Activated CD8-positive, alpha-beta memory T cell treated with anti-CD3 and anti-CD28 coated beads for 48 hours (primary cell): ENCODE measurements around the gene SEC24D.

ENCODE experiments used
- DNase-seq, 3 experiments: peaks; one replicate each; pipeline ENCODE4 v3.0.0-alpha.2; 2020; ENCODE audit warnings: low read depth in 2 of 3, low spot score in 2 of 3

Gene SEC24D

DNA sequence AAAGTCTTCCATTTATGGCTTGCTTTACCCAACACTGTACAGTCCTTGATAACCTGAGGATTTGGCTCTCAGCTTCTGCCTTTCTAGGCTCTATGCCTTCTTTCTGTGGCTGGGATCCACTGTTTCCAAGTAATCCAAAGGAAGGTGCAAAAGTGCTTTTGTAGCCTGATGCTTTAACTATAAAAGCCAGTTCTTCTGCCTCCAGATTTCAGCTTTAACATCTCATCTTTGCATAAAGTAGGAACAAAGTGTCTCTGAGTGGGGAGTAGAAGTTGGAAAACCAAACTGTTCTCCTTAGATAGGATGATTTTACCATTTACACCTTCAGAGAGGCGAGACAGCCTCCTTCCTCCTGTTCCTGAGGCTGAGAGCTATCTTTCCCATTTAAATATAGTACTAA lies 11.1 kb upstream of the SEC24D start:
- no peak for DNase-seq

DNA sequence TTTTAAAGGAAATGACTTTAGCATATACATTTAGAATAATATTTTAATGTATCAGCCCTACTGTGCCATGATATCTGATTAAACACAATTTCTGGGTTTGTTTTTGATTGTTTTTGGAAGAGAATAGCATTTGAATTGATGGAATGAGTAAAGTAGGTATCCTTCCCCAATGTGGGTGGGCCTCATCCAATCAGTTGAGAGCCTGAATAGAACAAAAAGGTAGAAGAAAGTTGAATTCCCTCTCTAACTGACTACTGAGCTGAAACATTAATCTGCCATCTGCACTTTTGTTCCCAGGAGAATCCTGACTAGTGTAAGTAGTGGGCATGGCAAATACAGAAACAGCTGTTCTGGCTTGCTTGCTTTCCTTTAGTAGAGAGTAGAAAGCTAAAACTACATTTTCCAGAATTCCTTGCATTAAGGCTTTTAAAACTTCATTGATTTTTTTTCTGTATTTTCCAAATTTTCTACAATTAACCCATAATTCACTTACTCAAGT lies 9.7 kb upstream of the SEC24D start:
- no peak for DNase-seq

DNA sequence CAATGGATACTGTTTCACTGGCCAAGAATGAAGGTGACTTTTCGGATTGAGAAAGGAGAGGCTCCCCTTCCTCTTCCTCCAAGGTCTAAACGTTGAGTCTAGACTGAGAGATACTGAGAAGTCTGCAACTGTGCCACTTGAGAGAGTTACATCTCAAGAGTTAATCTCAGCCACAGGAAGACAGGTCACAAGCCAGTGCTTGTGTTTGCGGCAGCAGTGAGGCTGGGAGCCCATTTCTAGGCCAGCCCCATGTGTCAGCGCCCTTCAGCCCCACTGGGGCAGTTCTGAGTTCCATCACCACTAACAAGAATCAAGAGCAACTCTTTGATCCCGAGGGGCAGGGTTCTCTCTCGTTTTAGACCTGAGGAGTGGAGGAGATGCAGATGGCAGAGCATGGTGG lies 7.3 kb upstream of the SEC24D start:
- no peak for DNase-seq

DNA sequence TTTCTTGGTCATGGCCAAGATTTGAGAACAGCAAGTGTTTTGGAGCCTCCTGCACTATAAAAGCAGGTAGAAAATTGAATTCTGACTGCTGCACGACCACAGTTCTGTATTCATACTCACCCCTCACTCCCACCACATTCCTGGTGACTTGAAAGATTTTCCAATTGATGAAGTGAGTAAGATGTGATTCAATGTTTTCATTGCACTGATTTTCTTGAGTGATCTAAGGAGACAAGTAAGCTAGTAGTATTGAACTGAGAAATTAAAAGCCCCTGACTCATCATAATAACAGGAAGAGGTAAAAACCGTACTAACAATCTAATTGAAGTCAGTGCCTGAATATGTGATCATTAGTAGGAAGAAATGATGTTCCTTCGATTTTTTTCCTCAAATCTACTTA lies 6.1 kb upstream of the SEC24D start:
- DNase-seq: no peak

DNA sequence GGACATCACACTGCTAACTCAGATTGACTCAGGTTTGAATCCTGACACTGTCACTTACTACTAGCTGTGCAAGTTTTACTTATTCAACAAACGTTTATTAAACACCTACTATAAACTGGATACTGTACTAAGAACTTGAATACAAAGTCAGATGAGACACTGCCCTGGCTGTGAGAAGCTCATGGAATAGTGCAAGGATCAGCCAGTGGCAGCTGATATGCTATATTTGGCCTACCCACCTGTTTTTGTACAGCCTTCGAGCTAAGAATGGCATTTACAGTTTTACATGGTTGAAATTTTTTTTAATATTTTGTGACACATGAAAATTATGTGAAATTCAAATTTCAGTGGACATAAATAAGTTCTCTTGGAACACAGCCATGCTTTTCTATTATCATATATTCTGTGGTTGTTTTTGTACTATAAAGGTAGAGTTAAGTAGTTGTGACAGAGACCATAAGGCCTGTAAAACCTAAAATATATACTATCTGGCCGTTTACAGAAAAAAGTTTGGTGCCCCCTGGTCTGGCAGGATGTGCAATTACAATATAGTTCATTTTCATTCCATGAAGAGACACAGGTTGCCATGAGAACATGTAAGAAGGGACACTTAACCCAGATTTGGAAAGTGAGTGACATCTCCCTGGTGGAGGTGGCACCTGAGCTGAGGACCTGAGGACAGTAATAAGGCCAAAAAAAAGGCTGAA lies 3.4 kb upstream of the SEC24D start:
- DNase-seq: no peak

DNA sequence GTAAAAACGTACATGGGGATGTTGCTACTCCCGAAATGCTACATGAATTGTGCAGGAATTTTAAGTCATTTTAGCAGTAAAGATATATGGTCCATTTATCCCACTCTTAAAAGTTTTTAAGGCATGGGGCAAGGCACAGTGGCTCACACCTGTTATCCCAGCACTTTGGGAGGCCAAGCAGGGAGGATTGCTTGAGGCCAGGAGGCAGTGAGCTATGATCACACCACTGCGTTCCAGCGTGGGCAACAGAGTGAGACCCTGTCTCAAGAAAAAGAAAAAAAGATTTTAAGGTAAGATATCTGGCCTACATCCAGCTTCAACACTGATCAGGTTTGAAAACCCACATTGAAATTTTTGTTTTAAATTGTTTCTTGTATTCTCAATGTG lies 1.2 kb upstream of the SEC24D start:
- DNase-seq: no peak

DNA sequence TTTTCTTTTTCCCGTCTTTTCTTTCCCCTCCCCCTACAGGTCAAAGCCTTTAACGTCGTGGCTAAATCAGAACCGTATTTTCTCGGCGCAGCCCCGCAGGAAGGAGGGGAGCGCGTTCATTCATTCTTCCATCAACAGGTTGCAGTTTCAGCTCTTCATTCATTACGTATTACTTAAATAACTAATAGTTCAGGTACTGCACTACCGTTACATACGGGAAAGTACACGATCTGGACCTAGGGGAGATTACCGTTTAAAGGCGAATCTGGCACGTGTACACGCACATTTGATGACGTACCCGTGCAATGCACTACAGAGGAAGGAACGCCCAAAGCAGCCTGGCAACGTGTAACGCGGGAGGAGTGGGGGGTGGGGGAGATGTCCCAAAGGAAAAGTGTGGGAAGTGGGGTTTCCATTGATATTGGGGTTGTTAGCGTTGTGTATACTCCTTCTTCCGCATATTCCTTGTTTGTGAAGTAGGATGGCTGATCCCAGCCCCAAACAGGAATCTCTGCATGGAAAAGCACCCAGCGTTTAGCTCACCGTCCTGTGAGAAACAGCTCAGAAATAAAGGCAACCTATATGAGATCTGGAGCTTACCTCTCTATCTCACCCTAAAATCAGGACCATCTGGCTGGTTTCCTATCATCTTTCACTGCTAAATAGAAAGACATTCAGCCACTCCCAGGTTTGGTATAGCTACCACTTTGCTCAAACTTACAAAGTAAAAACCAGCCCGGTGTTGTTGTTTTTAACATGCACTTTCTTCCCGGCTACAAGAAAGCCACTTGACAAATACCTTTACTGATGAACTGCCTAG lies 585 bp upstream of the SEC24D start:
- peak in 1 of 3 experiments; percentile 25 for DNase-seq

DNA sequence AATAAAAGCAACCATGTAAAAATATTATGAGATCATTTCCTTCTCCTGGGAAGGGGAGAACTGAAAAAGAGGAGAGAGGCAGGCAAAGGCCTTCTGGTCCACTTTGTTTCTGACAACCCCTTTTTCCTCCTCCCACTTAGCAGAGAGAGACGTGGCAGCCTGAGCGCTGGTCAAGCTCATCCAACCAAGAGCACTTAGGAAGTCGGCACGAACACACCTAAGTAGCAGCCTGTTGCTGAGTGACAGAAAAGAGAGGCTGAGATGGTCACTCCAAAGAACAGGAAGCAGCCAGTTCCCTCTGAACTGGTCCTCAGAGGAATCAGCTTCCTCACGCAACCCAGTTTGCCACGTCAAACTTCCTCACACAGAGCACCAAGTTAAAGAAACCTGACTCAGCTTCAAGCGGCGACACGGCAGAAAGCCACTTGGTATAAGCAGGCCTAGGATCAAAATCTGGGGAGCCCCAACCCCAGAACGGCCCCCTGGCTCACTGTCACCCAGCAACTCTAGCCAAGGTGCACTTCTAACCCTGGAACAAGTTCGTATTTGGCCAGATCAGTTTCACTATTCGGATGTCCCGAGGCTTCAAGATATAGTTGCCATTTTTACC lies 861 bp downstream of the SEC24D start:
- DNase-seq: peak in 1 of 3 experiments; percentile 26

DNA sequence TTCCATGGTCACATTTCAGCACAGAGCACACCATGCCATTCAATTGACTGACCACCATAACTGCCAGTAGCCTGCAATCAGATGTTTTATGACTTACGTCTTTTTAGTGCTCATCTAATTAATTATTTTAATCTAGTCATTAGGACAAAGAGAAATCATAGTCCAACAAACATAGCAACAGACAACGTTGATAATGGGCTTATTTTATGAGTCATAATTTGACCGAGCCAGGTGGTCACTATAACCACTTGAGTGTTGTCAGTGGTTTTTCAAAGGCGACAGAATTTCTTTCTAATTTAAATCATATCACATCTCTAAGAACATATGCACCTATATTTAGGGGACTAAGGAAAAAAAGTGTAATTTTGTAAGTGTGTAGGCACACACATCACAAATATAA lies 1.9 kb downstream of the SEC24D start:
- DNase-seq: no peak

DNA sequence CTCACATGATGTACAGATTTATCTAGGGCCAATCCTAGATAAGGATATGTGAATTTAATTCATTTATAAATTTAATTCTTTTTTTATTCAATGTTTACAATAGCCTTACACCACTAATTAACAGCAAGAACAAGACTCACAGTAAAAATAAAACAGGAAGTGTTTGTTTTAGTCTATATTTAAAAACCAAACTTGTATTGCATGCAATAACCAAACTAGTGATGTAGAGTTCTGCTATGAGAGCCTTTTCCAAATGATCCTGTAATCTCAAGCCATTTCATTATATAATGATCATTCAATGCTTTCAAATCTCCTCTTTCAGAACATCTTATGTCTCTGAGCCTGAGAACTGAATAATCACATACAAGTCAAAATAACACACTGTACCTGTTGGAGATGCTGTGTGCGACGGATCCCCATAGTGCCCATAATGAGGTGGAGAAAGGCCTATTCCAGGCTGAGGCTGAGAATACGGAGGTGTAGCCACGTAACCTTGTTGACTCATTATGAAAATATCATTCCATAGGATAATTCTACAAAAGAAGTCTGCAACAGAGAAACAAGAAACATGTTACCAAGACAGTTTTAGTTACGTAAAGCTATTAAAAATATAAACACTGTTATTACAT lies 2.6 kb downstream of the SEC24D start:
- DNase-seq: no peak

DNA sequence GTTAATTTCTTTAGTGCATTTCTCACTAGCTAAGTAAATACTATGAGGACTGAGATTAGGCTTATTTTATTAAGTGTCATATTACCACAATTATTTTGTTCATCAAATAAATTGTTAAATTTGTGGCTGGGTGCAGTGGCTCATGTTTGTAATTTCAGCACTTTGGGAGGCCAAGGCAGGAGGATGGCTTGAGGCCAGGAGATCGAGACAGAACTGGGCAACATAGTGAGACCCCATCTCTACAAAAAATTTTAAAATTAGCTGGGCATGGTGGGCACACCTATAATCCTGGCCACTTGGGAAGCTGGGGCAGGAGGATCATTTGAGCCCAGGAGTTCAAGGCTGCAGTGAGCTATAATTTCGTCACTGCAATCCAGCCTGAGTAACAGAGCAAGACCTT lies 6.8 kb downstream of the SEC24D start:
- DNase-seq: no peak

DNA sequence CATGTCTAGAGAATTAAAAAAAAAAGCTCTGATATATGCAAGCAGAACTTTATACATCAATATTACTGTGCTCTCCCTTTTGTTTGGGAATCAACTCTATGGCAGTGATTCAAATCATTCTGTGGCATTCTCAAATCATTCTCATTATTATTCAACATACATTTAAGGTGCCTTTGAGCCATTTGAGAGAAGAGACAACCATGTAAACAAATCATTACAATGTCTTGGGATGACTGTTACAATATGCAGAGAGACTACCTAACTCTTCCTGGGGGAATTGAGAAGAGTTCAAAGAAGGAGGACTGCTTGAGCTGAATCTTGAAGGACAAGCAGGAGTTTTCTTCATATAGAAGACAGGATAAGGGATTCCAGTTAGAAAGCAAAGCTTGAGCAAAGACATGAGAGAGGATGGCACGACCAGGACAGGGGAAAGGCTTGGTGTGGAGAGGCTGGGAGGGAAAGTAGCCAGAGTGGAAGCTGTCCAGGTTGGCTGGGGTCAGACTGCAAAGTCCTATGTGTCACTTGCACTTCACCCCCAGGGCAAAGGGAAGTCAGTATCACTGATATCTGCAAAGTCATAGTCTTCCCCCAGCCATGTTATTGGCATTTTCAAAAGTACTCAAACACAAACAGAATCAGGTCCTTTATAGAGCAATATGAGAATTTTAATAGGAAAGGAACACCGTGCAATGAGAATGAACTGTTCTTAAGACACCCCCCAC lies 9.0 kb downstream of the SEC24D start:
- DNase-seq: no peak

DNA sequence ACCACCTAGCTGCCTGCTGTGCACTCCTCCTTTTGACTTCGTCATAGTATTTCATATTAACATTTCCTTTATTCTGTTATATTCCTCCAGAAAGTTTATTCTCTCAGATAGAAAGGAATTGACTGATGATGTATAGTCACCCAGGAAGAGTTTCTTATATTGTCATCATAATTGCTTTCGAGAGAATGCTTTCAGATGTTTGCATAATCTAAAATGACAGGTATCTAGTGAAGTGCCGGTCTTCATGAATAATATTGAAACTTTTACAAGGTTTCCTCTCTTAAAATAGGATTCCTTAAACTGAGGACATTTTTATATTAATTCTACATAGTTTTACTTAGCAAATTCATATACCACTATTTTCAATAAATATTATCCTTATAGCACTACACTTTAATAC lies 10.1 kb downstream of the SEC24D start:
- DNase-seq: no peak

DNA sequence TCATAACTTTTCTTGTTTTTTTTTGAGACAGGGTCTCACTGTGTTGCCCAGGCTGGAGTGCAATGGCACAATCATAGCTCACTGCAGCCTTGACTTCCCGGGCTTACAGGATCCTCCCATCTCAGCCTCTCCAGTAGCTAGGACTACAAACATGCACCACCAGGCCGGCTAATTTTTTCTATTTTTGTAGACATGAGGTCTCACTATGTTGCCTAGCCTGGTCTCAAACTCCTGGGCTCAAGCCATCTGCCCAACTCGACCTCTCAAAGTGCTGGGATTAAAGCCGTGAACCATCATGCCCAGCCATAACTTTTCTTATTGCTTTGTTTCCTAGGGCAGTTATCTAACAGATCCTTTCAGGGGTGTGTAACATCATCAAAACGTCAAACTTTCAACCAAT lies 11.8 kb downstream of the SEC24D start:
- DNase-seq: no peak

DNA sequence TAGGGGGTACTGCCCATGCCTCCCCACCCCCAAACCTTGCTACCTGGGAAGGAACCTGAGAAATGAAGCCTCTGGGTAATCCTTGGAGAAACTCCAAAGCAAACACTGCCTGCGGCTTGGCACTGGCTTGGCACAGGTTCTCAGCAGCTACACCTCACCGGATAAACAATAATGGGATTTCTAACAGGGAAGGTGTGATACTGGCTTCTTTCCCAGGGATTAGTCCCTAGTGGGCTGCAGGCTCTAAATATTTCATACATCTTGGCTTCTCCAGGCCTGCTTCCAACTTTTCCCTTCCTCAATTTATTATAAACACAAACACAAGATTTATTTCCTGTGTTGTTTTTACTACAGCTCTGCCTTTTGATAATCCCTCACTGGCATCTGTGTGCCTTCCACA lies 12.5 kb downstream of the SEC24D start:
- DNase-seq: no peak

DNA sequence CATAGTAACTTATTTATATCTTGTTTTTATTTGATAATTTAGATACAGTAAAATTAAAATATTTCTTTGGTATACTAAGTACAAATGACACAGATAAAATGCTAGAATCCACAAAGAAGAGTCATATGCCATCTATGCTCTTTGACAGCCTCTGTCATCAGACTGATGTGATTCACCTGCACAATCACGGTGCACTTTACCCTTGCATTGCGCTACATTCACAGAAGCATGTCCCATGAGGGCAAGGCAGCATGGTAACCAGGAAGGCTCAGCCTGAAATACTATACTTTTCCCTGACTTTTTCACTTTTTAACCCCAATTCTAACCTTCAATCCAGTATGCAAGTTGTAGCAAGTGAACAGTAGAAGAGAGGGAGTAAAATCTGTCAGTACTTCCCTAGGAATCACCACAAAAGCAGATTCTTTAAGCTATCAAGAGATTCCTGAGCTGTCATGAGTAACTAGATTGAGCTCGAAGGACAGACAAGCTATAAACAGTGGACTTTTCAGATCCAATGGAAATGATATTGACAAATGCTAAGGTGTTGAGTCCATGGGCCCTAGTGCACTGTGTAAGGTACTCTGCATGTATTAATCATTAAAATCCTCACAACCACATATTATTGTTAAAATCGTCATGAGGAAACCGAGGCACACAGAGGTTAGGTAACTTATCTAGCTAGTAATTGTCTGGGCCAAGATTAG lies 14.2 kb downstream of the SEC24D start:
- no peak for DNase-seq

DNA sequence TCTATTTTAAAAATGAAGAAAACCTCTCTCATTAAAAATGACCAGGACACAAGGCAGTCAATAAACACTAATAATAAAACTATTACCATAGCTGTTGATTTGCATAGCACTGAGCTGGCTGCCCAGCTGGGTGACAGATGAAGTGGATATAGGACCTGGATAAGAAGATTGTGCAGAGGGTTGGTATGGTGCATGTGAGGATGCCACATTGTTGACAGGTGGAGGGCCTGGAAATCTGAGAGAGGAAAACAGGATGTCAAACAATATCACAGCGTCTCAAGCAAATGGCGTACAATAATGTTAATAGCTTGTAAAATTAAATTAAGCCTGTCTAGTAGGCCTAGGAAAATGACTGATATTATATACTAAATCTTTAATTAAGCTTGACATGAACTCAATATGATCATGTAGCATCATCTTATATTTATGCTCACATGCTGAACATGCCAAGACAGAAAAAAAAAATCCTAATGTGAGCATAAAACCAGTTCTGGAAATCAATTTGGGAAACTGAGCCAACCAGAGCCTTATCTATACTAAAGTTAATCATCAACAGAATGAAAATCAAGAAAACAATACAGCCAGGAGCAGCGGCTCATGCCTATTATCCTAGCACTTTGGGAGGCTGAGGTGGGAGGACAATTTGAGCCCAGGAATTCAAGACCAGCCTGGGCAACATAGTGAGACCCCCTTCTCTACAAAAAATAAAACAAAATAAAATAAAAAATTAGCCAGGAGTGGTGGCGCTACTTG lies 18.6 kb downstream of the SEC24D start:
- no peak for DNase-seq

DNA sequence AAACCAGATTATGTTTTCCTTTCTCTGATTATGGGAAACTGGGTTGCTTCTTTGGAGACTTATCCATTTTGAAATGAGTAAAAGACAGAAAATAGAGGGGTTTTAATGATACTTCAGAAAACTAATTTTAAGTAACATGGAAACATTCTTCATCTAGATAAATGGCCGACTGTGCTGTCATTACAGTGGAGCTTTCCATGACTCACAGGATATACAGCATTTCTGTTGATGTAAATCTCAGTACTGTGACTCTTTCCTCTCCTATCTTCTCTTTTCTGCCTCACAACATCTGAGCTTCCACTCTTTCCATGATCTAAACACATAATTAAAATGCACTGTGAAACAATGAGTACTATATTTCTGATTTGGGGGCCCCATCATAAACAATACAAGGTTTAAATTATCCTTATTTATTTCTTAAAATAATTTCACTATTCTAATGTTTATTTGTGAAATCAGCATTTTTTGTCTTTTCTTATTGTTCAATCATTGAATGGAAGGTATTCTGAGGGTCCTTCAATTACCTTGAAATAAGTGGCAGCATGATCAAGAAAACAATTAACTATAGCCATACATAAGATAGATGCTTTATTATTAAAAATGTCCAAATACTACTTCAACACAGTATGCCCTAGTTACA lies 19.3 kb downstream of the SEC24D start:
- DNase-seq: no peak

DNA sequence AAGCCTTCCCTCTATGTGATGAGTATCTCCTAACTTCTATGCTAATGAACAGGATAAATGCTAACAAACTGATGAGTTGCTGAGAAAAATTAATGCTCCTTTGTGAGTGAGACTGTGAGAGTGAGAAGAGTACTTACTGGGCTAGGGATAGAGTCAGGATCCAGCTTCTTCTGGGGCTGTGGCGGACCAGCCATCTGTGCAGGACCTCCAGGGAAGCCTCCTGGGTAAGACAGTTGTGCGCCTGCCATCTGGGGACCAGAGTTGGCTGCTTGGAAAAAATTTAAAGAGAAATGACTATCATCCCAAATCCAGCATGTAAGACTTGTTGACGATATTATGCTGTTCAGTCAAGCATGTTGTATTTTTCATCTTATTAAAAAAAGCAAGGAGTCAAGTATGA lies 21.0 kb downstream of the SEC24D start:
- no peak for DNase-seq
